CD4-positive, alpha-beta memory T cell (primary cell): Measurements from ENCODE around the gene DAB2IP. TPM values are rescaled to one million over a fixed set of nuclear protein-coding genes. Genes with fewer than 3 reads are reported as not detected.

Experiments used
- CTCF ChIA-PET: fragments of 350-600 bp; sonication (Branson Sonifier 250); formaldehyde crosslinking; loops from one replicate; lab custom pipeline; 2021; ENCODE audit warnings: inconsistent platforms; ENCODE audit not compliant: partially characterized antibody; lab: Charles Lee
- POLR2A ChIA-PET: fragments of 350-600 bp; sonication (Branson Sonifier 250); formaldehyde crosslinking; loops from one replicate; lab custom pipeline; 2021; ENCODE audit not compliant: partially characterized antibody; lab: Charles Lee
- DNase-seq, 5 donors: peaks; one replicate each; pipeline versions ENCODE4 v3.0.0 to v3.0.0-alpha.2; 2020 to 2022; ENCODE audit warnings: mixed read lengths in 1 of 5
- H3K27ac ChIP-seq: one replicate; pipeline ENCODE4 v1.7.0; 2013; ENCODE audit warnings: low read depth, low read length
- H3K27me3 ChIP-seq: 2 replicates; pipeline ENCODE4 v1.7.0; 2013; ENCODE audit warnings: mild to moderate bottlenecking, low read length, moderate library complexity; ENCODE audit not compliant: insufficient read depth
- H3K36me3 ChIP-seq: 2 replicates; pipeline ENCODE4 v1.7.0; 2013; ENCODE audit warnings: mild to moderate bottlenecking, low read length, moderate library complexity; ENCODE audit not compliant: insufficient read depth
- H3K4me1 ChIP-seq: 2 replicates; pipeline ENCODE4 v1.7.0; 2013; ENCODE audit warnings: mild to moderate bottlenecking, low read length, moderate library complexity; ENCODE audit not compliant: insufficient read depth
- H3K4me3 ChIP-seq, 2 donors: one replicate each; pipeline ENCODE4 v1.7.0; 2013; ENCODE audit warnings: low read length in 2 of 2, mild to moderate bottlenecking in 1 of 2
- H3K9me3 ChIP-seq, 2 donors: one replicate each; pipeline ENCODE4 v1.7.0; 2013; ENCODE audit warnings: low read length in 2 of 2, control low read depth in 1 of 2; ENCODE audit not compliant: control insufficient read depth in 1 of 2
- H3K27ac Mint-ChIP-seq, 7 donors: one replicate each; pipeline ENCODE4 v1.8.0; 2020 to 2021; ENCODE audit warnings: mixed read lengths in 7 of 7, mild to moderate bottlenecking in 6 of 7, inconsistent platforms in 3 of 7, moderate library complexity in 3 of 7
- H3K27me3 Mint-ChIP-seq, 2 donors: one replicate each; pipeline ENCODE4 v1.8.0; 2020 to 2021; ENCODE audit warnings: mixed read lengths in 2 of 2
- H3K36me3 Mint-ChIP-seq, 2 donors: one replicate each; pipeline ENCODE4 v1.8.0; 2020 to 2021; ENCODE audit warnings: mixed read lengths in 2 of 2, inconsistent platforms in 1 of 2, mild to moderate bottlenecking in 1 of 2
- H3K4me1 Mint-ChIP-seq, 4 donors: one replicate each; pipeline ENCODE4 v1.8.0; 2020 to 2021; ENCODE audit warnings: mixed read lengths in 4 of 4, mild to moderate bottlenecking in 1 of 4
- H3K4me3 Mint-ChIP-seq, 8 donors: one replicate each; pipeline ENCODE4 v1.8.0; 2020 to 2021; ENCODE audit warnings: mixed read lengths in 8 of 8, mild to moderate bottlenecking in 7 of 8, moderate library complexity in 6 of 8, inconsistent platforms in 3 of 8
- H3K9me3 Mint-ChIP-seq, 8 donors: one replicate each; pipeline ENCODE4 v1.8.0; 2020 to 2021; ENCODE audit warnings: mixed read lengths in 8 of 8, mild to moderate bottlenecking in 5 of 8, inconsistent platforms in 3 of 8, moderate library complexity in 1 of 8
- intact Hi-C: fragments of 100-400 bp; cut with micrococcal nuclease; formaldehyde crosslinking; loops from one replicate; pipeline ENCODE4 v1.15.1; 2023
- polyA plus RNA-seq, 2 donors: library from polyadenylated mRNA; unstranded; fragments of 300-500 nt; fragmentation: Illumina TruSeq; gene quantifications; one replicate each; pipeline ENCODE4 v1.2.3, GENCODE V29; 2021
- total RNA-seq, 2 experiments: library from RNA; stranded (reverse); gene quantifications; one replicate each; pipeline ENCODE4 v1.2.3, GENCODE V29; 2021

DAB2IP gene
- total and polyA plus RNA-seq, 4 experiments from 2014 or later = not detected

DNA sequence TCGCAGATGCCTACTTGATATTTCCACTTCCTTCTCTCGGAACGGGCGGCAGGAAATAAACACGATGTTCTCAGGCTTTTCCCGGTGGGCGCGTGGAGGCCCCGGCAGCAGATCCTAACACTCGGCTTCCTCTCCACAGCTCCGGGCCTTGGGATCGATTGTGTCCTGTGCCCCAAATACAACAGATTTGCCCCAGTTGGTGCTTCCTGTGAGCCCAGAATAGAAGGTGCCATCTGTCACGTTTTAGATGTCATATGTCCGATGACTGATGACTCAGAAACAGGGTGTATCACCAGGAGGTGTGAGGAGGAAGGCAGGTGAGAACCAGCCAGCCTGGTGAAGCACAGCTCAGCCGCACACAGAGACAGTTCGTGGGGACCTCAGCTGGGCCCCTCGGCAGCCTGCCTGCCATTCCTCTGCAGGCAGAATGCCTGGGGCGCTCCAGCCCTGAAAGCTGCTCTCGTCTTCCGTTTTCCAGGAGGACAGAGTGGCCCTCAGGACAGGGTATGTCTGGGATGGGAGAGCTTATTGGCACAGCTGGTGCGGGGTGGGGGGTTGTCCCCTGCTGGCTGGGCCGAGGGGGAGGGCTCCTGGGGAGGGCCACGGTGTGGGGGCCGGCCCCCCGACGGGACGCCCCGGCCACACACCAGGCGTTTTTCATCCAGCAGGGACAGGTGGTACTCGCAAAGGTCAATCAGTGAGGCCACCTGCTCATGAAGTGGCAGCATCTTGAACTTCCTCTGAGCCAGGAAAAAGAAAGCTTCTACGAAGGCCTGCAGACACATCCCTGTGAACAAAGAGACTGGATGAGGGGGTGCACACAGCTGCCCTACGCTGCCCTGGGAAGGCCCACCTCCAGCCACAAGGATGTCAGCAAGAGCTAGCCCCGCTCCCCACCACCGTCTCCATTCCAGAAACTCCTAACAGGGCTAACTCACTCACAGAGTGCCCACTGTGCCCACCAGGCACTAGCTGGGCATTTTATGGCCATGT lies 171.0 kb downstream of the DAB2IP start:
- no peak overlapping the region for H3K27ac Mint-ChIP-seq
- no peak overlapping the region for H3K4me3 ChIP-seq
- H3K4me1 Mint-ChIP-seq = no peaks in the 10 kb centered on the region
- H3K4me3 Mint-ChIP-seq = no peak overlapping the region
- intact Hi-C loops = no loop called here
- POLR2A ChIA-PET = no interaction called here
- H3K9me3 ChIP-seq = no peaks in the 10 kb centered on the region
- no peaks in the 10 kb centered on the region for H3K27me3 ChIP-seq
- CTCF ChIA-PET = no interaction called here
- no peak overlapping the region for H3K27ac ChIP-seq
- H3K36me3 ChIP-seq = no peaks in the 10 kb centered on the region
- no peaks in the 10 kb centered on the region for H3K4me1 ChIP-seq
- no peaks in the 10 kb centered on the region for H3K27me3 Mint-ChIP-seq
- H3K36me3 Mint-ChIP-seq = no peaks in the 10 kb centered on the region
- no peak for DNase-seq
- H3K9me3 Mint-ChIP-seq = no peaks in the 10 kb centered on the region

DNA sequence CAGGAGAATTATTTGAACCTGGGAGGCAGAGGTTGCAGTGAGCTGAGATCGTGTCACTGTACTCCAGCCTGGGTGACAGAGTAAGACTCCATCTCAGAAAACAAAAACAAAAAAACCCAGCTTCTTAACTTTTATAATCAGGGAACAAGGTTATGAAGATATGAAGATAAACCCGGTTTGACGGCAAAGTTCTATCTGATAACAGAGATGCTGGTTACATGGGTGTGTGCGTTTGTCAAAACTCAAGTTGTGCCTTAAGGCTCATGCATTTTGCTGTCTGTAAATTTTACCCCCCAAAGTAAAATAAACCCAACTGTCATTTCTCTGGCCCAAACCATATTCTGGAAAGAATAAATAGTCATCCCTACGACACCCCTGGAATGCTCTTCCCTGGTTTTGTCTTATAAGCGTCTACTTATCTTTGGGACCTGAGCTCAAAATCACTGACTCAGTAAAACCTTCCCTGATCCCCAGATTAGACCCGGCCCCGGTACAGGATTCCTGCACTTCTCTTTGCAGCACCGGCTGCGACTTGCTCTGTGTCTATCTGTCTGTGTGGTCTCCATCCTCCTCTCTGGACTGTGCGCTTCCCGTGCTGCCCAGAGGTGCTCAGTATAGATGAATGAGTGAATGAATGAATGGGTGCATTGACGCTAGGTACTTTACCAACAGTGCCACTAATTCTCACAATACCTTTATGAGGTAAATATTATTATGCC lies 172.2 kb downstream of the DAB2IP start:
- Histone ChIP-seq H3K36me3 (no peaks in the 10 kb centered on the region), H3K27me3 (no peaks in the 10 kb centered on the region), H3K4me3 (no peak overlapping the region), H3K27ac (no peak overlapping the region), H3K9me3 (no peaks in the 10 kb centered on the region), H3K4me1 (no peaks in the 10 kb centered on the region)
- Mint-ChIP-seq H3K9me3 (no peaks in the 10 kb centered on the region), H3K4me3 (no peak overlapping the region), H3K27ac (no peak overlapping the region), H3K27me3 (no peaks in the 10 kb centered on the region), H3K36me3 (no peaks in the 10 kb centered on the region), H3K4me1 (no peaks in the 10 kb centered on the region)
- intact Hi-C loops = no loop called here
- no peak for DNase-seq
- ChIA-PET CTCF (no interaction called here), POLR2A (no interaction called here)

DNA sequence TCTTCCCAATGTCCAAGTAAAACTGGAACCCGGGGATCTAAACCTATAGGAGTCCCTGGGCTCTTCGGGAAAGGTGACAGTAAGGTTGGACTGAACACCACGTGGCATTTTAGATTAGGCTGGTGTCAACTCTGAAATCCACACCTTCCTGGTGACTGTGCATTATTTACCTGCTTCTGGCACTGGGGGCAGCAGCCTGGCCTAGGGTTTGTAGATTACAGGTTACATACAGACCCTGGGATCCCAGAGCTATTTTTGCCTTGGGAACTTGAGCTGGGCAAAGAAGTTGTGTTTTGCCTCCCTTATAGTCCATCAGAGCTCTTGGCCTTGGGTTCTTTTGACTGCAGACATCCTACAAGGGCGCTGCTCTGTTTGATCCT lies 173.2 kb downstream of the DAB2IP start:
- H3K9me3 Mint-ChIP-seq = no peaks in the 10 kb centered on the region
- H3K27ac Mint-ChIP-seq = no peak overlapping the region
- no peaks in the 10 kb centered on the region for H3K36me3 Mint-ChIP-seq

DNA sequence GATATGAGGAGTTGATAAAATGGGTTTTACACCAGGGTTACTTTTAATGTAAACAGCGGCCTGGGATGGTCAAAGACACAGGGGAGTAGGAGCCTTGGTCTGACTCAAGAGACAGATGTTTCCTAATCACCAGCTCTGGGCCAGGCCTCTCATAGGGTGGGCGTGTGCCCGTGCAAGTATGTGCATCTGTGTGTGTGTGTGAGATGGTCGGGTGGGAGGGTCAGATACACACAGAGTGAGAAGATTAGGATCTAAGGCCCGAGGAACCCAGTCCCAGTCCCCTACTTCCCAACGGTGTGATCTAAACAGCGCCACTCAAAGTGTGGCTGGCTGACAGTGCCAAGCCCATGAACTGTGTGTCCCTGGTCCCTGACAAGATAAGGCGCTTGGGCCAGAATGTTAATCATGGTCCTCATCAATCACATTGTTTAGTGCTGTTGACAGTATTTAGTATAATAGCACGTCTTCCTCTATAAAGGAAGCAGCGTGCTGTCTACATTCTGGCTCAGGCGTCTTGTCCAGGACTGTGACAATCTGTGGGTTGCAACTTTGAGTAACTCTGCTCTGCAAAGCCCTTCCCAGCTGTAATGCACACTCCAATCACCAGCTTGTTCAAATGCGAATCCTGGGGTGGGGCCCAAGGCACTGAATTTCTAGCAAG lies 173.7 kb downstream of the DAB2IP start:
- Mint-ChIP-seq H3K27ac (no peak overlapping the region), H3K4me1 (no peaks in the 10 kb centered on the region), H3K4me3 (no peak overlapping the region), H3K27me3 (no peaks in the 10 kb centered on the region), H3K36me3 (no peaks in the 10 kb centered on the region), H3K9me3 (no peaks in the 10 kb centered on the region)
- no peaks in the 10 kb centered on the region for H3K9me3 ChIP-seq
- CTCF ChIA-PET = no interaction called here
- POLR2A ChIA-PET = no interaction called here
- intact Hi-C loops = no loop called here
- no peak for DNase-seq
- H3K36me3 ChIP-seq = no peaks in the 10 kb centered on the region
- H3K27ac ChIP-seq = no peak overlapping the region
- no peaks in the 10 kb centered on the region for H3K4me1 ChIP-seq
- H3K27me3 ChIP-seq = no peaks in the 10 kb centered on the region
- no peak overlapping the region for H3K4me3 ChIP-seq

More for the DNA sequence above, 173.2 kb downstream of the DAB2IP start:
- ChIA-PET POLR2A (no interaction called here), CTCF (no interaction called here)
- H3K9me3 ChIP-seq = no peaks in the 10 kb centered on the region
- no peaks in the 10 kb centered on the region for H3K36me3 ChIP-seq
- intact Hi-C loops = no loop called here
- H3K4me3 Mint-ChIP-seq = no peak overlapping the region
- no peak for DNase-seq
- no peaks in the 10 kb centered on the region for H3K4me1 Mint-ChIP-seq
- no peaks in the 10 kb centered on the region for H3K4me1 ChIP-seq
- no peaks in the 10 kb centered on the region for H3K27me3 ChIP-seq
- H3K27ac ChIP-seq = no peak overlapping the region
- H3K4me3 ChIP-seq = no peak overlapping the region
- H3K27me3 Mint-ChIP-seq = no peaks in the 10 kb centered on the region

DNA sequence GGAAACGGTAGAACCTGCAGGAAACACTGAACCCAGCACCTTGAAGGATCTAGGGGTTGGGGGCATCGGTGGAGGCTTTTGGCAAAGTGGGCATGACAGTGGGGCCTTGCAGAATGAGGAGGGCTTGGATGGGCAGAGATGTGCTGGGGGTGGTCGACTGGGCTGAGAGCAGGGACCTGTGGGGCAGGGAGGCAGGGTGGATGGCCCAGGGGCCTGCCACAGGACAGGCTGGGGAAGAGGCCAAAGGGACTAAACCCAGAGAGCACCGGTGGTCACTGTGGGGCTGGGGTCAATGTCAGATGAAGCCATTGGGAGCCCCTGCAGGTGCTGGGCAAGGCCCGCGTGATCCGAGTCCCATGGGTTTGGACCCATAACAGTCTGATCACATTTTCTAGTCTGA lies 175.3 kb downstream of the DAB2IP start:
- Mint-ChIP-seq H3K27me3 (no peaks in the 10 kb centered on the region), H3K9me3 (no peaks in the 10 kb centered on the region), H3K4me3 (no peak overlapping the region), H3K27ac (no peak overlapping the region), H3K36me3 (no peaks in the 10 kb centered on the region), H3K4me1 (no peaks in the 10 kb centered on the region)
- Histone ChIP-seq H3K4me1 (no peaks in the 10 kb centered on the region), H3K9me3 (no peaks in the 10 kb centered on the region), H3K27ac (no peak overlapping the region), H3K4me3 (no peak overlapping the region), H3K27me3 (no peaks in the 10 kb centered on the region), H3K36me3 (no peaks in the 10 kb centered on the region)
- intact Hi-C loops = no loop called here
- POLR2A ChIA-PET = no interaction called here
- CTCF ChIA-PET = no interaction called here
- DNase-seq = no peak

GRCh38 chr9:121827251-121827967 lies 176.0 kb downstream of the DAB2IP start:
- CTCF ChIA-PET = no interaction called here
- H3K36me3 Mint-ChIP-seq = no peaks in the 10 kb centered on the region
- no peak for DNase-seq
- intact Hi-C loops = no loop called here
- no peaks in the 10 kb centered on the region for H3K27me3 ChIP-seq
- POLR2A ChIA-PET = no interaction called here
- H3K4me1 Mint-ChIP-seq = no peaks in the 10 kb centered on the region
- H3K9me3 ChIP-seq = no peaks in the 10 kb centered on the region
- no peak overlapping the region for H3K27ac Mint-ChIP-seq
- no peaks in the 10 kb centered on the region for H3K4me1 ChIP-seq
- H3K27me3 Mint-ChIP-seq = no peaks in the 10 kb centered on the region
- H3K36me3 ChIP-seq = no peaks in the 10 kb centered on the region
- H3K9me3 Mint-ChIP-seq = no peaks in the 10 kb centered on the region
- H3K4me3 ChIP-seq = no peak overlapping the region
- no peak overlapping the region for H3K27ac ChIP-seq
- H3K4me3 Mint-ChIP-seq = no peak overlapping the region
